Activated CD4-positive, alpha-beta T cell treated with anti-CD3 and anti-CD28 coated beads, Interleukin-2, amount 50 U/mL, for 1 hour (primary cell): ENCODE data around the gene CHST12.
"Not testable (repeated sequence)": the region's sequence is repeated elsewhere in the genome, so short reads cannot be mapped to it uniquely, and the experiment has no call there.

ENCODE experiments used
- DNase-seq: peaks from one replicate; pipeline ENCODE4 v3.0.0-alpha.2; 2020

The CHST12 gene

GRCh38 chr7:2466675-2467074 is 63.3 kb downstream of the CHST12 start:
- DNase-seq = no peak

- no peak for DNase-seq
Observed at GRCh38 chr7:2468227-2468626, 64.8 kb downstream of the CHST12 start.

- not testable (repeated sequence) for DNase-seq
Observed at GRCh38 chr7:2469460-2470203, 66.2 kb downstream of the CHST12 start.

GRCh38 chr7:2470204-2471021 is 67.0 kb downstream of the CHST12 start:
- no peak for DNase-seq

- no peak for DNase-seq
Observed at GRCh38 chr7:2471022-2471329, 67.6 kb downstream of the CHST12 start.

GRCh38 chr7:2471396-2471795 is 68.0 kb downstream of the CHST12 start:
- DNase-seq = no peak

GRCh38 chr7:2472739-2473138 is 69.3 kb downstream of the CHST12 start:
- no peak for DNase-seq

GRCh38 chr7:2473496-2474180 is 70.2 kb downstream of the CHST12 start:
- DNase-seq = no peak

- no peak for DNase-seq
Observed at GRCh38 chr7:2474224-2474623, 70.8 kb downstream of the CHST12 start.

GRCh38 chr7:2474813-2475677 is 71.6 kb downstream of the CHST12 start:
- DNase-seq = no peak

GRCh38 chr7:2475678-2476015 is 72.2 kb downstream of the CHST12 start:
- DNase-seq = no peak

- no peak for DNase-seq
Observed at GRCh38 chr7:2476298-2476697, 72.9 kb downstream of the CHST12 start, which contains the start of gene GRIFIN. Gene GRIFIN, minus strand, starts transcription at chr7:2476398. Its CDS starts 15 bp downstream, at chr7:2476383.

GRCh38 chr7:2476776-2477446 is 73.5 kb downstream of the CHST12 start:
- DNase-seq = no peak

GRCh38 chr7:2477447-2478398 is 74.3 kb downstream of the CHST12 start:
- peak; percentile 50 for DNase-seq

- DNase-seq = no peak
Observed at GRCh38 chr7:2478399-2478785, 75.0 kb downstream of the CHST12 start.

GRCh38 chr7:2478800-2479199 is 75.4 kb downstream of the CHST12 start:
- no peak for DNase-seq

GRCh38 chr7:2479276-2480069 is 76.1 kb downstream of the CHST12 start:
- no peak for DNase-seq

GRCh38 chr7:2480070-2480408 is 76.6 kb downstream of the CHST12 start:
- DNase-seq = no peak

GRCh38 chr7:2481195-2481594 is 77.8 kb downstream of the CHST12 start:
- DNase-seq = no peak

GRCh38 chr7:2482725-2483451 is 79.5 kb downstream of the CHST12 start:
- DNase-seq = no peak
